ENCODE measurements around the gene FARS2.

- TF ChIP-seq CTCF (IDR thresholded peaks at IDR 0.05) (no peak), EZH2 (IDR thresholded peaks at IDR 0.05; ENCODE audit: borderline replicate concordance, insufficient read depth, low read depth, low read length, poor library complexity, severe bottlenecking) (no peak)
These were observed 23.8 kb downstream of the FARS2 start for GRCh38 chr6:5285081-5285480.
